PC-9 (cell line): Measurements from ENCODE around the gene POU2AF1. TPM values are rescaled to one million over a fixed set of nuclear protein-coding genes. Genes with fewer than 3 reads are reported as not detected.

Experiments
- BruUV-seq: library from RNA; stranded (reverse); fragments of 400-500 nt; replicated peaks from 2 replicates; lab custom pipeline; 2021; lab: Mats Ljungman, UMichigan
- CTCF ChIA-PET: fragments of 300-600 bp; sonication (Branson Sonifier 250); formaldehyde crosslinking; loops from one replicate; lab custom pipeline; 2022; ENCODE audit warnings: antibody characterized with exemption; lab: Charles Lee
- POLR2A ChIA-PET: fragments of 300-600 bp; sonication (Branson Sonifier 250); formaldehyde crosslinking; loops from one replicate; lab custom pipeline; 2022; ENCODE audit warnings: antibody characterized with exemption; ENCODE audit not compliant: unreplicated experiment; lab: Charles Lee
- DNase-seq, 2 experiments: peaks; one replicate each; pipeline versions ENCODE4 v3.0.0 to v3.0.0-alpha.2; 2015 to 2022; ENCODE audit warnings: mixed read lengths in 1 of 2
- H2AFZ ChIP-seq: fragments of 200-600 bp; sonication (generic); 2 replicates; pipeline ENCODE4 v1.8.1; 2017; ENCODE audit warnings: antibody characterized with exemption
- H3F3A ChIP-seq: fragments of 200-600 bp; sonication (generic); 2 replicates; pipeline ENCODE4 v1.8.1; 2017; ENCODE audit warnings: antibody characterized with exemption, mild to moderate bottlenecking, low read depth; ENCODE audit not compliant: insufficient read depth
- H3K27ac ChIP-seq: fragments of 200-600 bp; sonication (generic); 2 replicates; pipeline ENCODE4 v1.6.1; 2016; ENCODE audit warnings: mixed run types
- H3K27me3 ChIP-seq: fragments of 200-600 bp; sonication (generic); 2 replicates; pipeline ENCODE4 v1.6.1; 2016; ENCODE audit warnings: low read depth, mixed run types; ENCODE audit not compliant: insufficient read depth
- H3K36me3 ChIP-seq: fragments of 200-600 bp; sonication (generic); 2 replicates; pipeline ENCODE4 v1.6.1; 2016; ENCODE audit warnings: low read depth, mixed run types
- H3K4me1 ChIP-seq: fragments of 200-600 bp; sonication (generic); replicated peaks from 2 replicates; pipeline ENCODE4 v1.6.1; 2016; ENCODE audit warnings: mixed run types; ENCODE audit not compliant: insufficient read depth
- H3K4me2 ChIP-seq: fragments of 200-600 bp; sonication (generic); 2 replicates; pipeline ENCODE4 v1.6.1; 2017; ENCODE audit warnings: mixed run types
- H3K4me3 ChIP-seq: fragments of 200-600 bp; sonication (generic); 2 replicates; pipeline ENCODE4 v1.6.1; 2016; ENCODE audit warnings: mixed run types
- H3K79me2 ChIP-seq: fragments of 200-600 bp; sonication (generic); 2 replicates; pipeline ENCODE4 v1.6.1; 2017; ENCODE audit warnings: low read depth, mixed run types
- H3K9me2 ChIP-seq: fragments of 200-600 bp; sonication (generic); 2 replicates; pipeline ENCODE4 v1.8.1; 2017; ENCODE audit warnings: mild to moderate bottlenecking; ENCODE audit not compliant: insufficient read depth
- H3K9me3 ChIP-seq: fragments of 200-600 bp; sonication (generic); 2 replicates; pipeline ENCODE4 v1.8.1; 2016; ENCODE audit warnings: low read depth; ENCODE audit not compliant: insufficient read depth
- H4K20me1 ChIP-seq: fragments of 200-600 bp; sonication (generic); 2 replicates; pipeline ENCODE4 v1.8.1; 2017; ENCODE audit not compliant: insufficient read depth
- CTCF ChIP-seq: fragments of 200-600 bp; sonication (generic); conservative IDR thresholded peaks from 2 replicates; pipeline ENCODE4 v1.6.1; 2017; ENCODE audit warnings: mixed run types, antibody characterized with exemption, mild to moderate bottlenecking, moderate library complexity
- EZH2 ChIP-seq: fragments of 200-600 bp; sonication (generic); IDR thresholded peaks from 2 replicates; pipeline ENCODE4 v1.8.0; 2017; ENCODE audit warnings: antibody characterized with exemption, low read depth
- intact Hi-C: fragments of 100-400 bp; cut with micrococcal nuclease; formaldehyde crosslinking; loops from one replicate; pipeline ENCODE4 v1.10.0; 2022; ENCODE audit not compliant: unreplicated experiment
- total RNA-seq: library from RNA; stranded (reverse); gene quantifications from 2 replicates; pipeline ENCODE4 v1.2.3, GENCODE V29; 2021

Gene POU2AF1
- total RNA-seq, 1 experiment from 2014 or later: 0.37 TPM

GRCh38 chr11:111351374-111352055 lies 27.6 kb downstream of the POU2AF1 start:
- no peak overlapping the region for H3K27ac ChIP-seq
- H3K9me2 ChIP-seq: 0 out of 2 replicates have a peak, but pooled peaks cover 3% of the 10 kb centered on the region
- ChIA-PET CTCF (no interaction called here), POLR2A (no interaction called here)
- no peaks in the 10 kb centered on the region for H3K9me3 ChIP-seq
- TF ChIP-seq CTCF (no peak), EZH2 (no peak)
- BruUV-seq: no TSS peak
- H4K20me1 ChIP-seq: no peaks in the 10 kb centered on the region
- intact Hi-C loops: no loop called here
- no peaks in the 10 kb centered on the region for H3K27me3 ChIP-seq
- no peaks in the 10 kb centered on the region for H3K79me2 ChIP-seq
- H3K36me3 ChIP-seq: no peaks in the 10 kb centered on the region
- H3F3A ChIP-seq: peaks cover 4% of the 10 kb centered on the region; the same call in 1 of the 2 replicates
- no peak for DNase-seq
- H2AFZ ChIP-seq: no peak overlapping the region
- no peak overlapping the region for H3K4me3 ChIP-seq
- H3K4me2 ChIP-seq: no peak overlapping the region
- no peaks in the 10 kb centered on the region; the same call in 1 of the 2 replicates for H3K4me1 ChIP-seq

- H3K4me3 ChIP-seq: no peak overlapping the region
- H4K20me1 ChIP-seq: no peaks in the 10 kb centered on the region
- ChIA-PET POLR2A (interaction anchor here (0.6 kb wide), 1 partner anchor 34 kb away, joined by 4 read pairs; no protein-coding TSS in a partner anchor), CTCF (no interaction called here)
- H3F3A ChIP-seq: peaks cover 4% of the 10 kb centered on the region; the same call in 1 of the 2 replicates
- DNase-seq: no peak
- H2AFZ ChIP-seq: no peak overlapping the region
- no peaks in the 10 kb centered on the region for H3K9me3 ChIP-seq
- no peaks in the 10 kb centered on the region for H3K79me2 ChIP-seq
- no peaks in the 10 kb centered on the region for H3K36me3 ChIP-seq
- no peaks in the 10 kb centered on the region for H3K27me3 ChIP-seq
- H3K27ac ChIP-seq: no peak overlapping the region
- no TSS peak for BruUV-seq
- H3K4me2 ChIP-seq: no peak overlapping the region
- H3K9me2 ChIP-seq: 0 out of 2 replicates have a peak, but pooled peaks cover 3% of the 10 kb centered on the region
- TF ChIP-seq EZH2: no peak
- TF ChIP-seq CTCF: no peak
- intact Hi-C loops: no loop called here
- no peaks in the 10 kb centered on the region; the same call in 1 of the 2 replicates for H3K4me1 ChIP-seq
These were observed 28.3 kb downstream of the POU2AF1 start for GRCh38 chr11:111350811-111351210.

- Histone ChIP-seq H3K27me3 (no peaks in the 10 kb centered on the region), H3K4me3 (no peak overlapping the region), H3K79me2 (no peaks in the 10 kb centered on the region), H3F3A (peaks cover 4% of the 10 kb centered on the region; the same call in 1 of the 2 replicates), H3K4me2 (no peak overlapping the region), H4K20me1 (no peaks in the 10 kb centered on the region), H2AFZ (no peak overlapping the region), H3K36me3 (no peaks in the 10 kb centered on the region), H3K4me1 (peaks cover 6% of the 10 kb centered on the region), H3K9me2 (0 out of 2 replicates have a peak, but pooled peaks cover 3% of the 10 kb centered on the region), H3K27ac (no peak overlapping the region), H3K9me3 (no peaks in the 10 kb centered on the region)
- BruUV-seq: no TSS peak
- ChIA-PET CTCF (no interaction called here), POLR2A (no interaction called here)
- no peak for TF ChIP-seq CTCF
- no peak for TF ChIP-seq EZH2
- intact Hi-C loops: no loop called here
- no peak for DNase-seq
These were observed 29.8 kb downstream of the POU2AF1 start for GRCh38 chr11:111349191-111349695.
